ENCODE measurements around the gene C3orf70. TPM values are rescaled to one million over a fixed set of nuclear protein-coding genes. Genes with fewer than 3 reads are reported as not detected.

C3orf70 gene
- total RNA-seq, 2 donors from 2014 or later = 3.1 TPM

Other genes starting within 250 kb of the C3orf70 start
- 10 to 100 TPM; 12.8 to 15.3 TPM for gene EHHADH, start 101.0 kb upstream of the C3orf70 start, total RNA-seq
- gene MAP3K13, start 210.1 kb upstream of the C3orf70 start, total RNA-seq = 10 to 100 TPM; 12.5 to 16.2 TPM

All from left cardiac atrium (tissue), 2 donors.